SK-N-MC (cell line): ENCODE results near the gene ASMT.

Experiments used
- EZH2 ChIP-seq: fragments of 200-600 bp; sonication (generic); IDR thresholded peaks from one replicate; pipeline ENCODE4 v1.6.1; 2017; ENCODE audit warnings: antibody characterized with exemption
- FOXP2 ChIP-seq: optimal IDR thresholded peaks from 2 replicates; pipeline ENCODE3; 2011; ENCODE audit warnings: mild to moderate bottlenecking, moderate library complexity; ENCODE audit not compliant: insufficient read depth; ENCODE audit errors: extremely low read length, control extremely low read depth

DNA sequence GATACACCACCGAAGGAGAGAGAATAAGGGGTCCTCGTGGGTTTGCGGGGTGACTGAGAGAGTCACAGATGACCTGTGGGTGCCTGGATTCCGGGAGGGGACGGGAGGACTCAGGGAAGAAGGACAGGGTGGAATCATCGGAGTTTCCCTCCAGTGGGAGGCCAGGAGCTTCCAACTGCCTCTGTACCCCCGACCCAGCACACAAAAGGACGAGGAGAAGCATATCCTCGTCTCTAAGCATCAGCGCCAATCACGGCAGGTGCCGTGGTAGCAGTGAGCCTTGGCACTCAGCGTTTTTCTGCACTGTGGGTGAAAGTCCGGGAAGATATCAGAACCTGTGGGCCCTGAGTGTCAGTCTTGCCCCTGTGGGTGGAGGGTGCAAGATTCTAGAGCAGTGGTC lies 62.0 kb downstream of the ASMT start:
- TF ChIP-seq EZH2 (no peak), FOXP2 (no peak)
